HG02763 (cell line): Measurements from ENCODE around the gene MPST.

Experiments
- ATAC-seq: cut with Tn5 transposase; IDR thresholded peaks from one replicate; pipeline ENCODE4 v1.9.1; 2021; ENCODE audit warnings: mild to moderate bottlenecking, moderate library complexity; ENCODE audit not compliant: unreplicated experiment

MPST gene

DNA sequence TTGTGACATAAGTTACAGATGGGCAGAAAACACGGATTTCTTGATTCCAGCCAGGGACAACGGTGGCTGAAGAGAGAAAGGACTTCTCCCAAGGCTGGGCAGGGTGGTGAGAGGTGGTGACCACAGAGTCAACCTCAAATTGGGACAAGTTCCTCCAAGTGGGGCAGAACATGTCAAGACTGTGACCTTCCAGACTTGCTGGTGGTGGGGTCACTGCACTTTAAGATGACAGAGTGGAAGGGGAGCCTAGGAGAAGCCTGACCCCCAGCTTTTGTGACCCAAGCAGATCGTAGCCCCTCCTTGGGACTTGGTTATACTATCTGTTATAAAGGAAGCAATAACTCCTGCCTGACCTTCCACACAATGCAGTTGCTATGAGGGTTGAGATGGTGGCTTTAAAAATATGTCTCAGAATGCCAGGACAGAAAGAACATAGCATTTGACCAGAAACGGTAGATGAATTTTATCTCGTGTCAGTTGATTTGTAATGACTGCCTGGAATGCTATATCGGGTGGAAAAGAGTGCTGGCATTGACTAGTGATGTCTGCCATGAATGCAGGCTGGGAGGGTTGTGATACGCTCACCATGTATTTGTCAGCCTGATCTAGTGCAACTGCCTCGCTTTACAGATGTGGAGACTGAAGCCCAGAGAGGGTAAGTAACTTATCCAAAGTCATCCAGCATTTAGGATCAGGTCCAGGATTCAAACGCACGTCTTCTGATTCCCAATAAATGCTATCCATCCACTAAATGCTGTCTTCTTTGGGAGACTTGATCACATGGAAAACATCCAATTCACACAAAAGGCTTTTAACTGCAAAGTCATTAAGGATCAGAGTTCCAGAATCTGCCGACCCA lies 18.6 kb upstream of the MPST start:
- no peak for ATAC-seq

DNA sequence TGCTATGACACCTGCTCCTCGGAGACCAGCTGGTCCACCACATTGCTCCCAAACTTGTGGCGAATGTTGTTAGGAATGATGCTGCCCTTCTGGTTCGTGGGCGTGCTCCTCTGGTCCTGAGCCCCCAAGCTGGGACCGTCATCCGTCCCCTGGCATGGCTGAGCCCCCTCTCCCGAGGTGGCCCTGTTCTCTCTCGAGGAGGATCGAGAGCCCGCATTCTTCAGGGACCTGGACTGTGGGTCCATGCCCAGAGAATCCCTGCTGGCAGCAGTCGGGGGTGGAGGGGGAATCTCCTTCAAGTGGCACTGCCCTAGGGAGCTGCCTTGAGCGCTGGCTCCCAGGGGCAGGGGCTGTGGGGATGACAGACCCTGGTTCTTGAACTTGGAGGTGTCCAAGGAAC lies 17.7 kb upstream of the MPST start:
- no peak for ATAC-seq

DNA sequence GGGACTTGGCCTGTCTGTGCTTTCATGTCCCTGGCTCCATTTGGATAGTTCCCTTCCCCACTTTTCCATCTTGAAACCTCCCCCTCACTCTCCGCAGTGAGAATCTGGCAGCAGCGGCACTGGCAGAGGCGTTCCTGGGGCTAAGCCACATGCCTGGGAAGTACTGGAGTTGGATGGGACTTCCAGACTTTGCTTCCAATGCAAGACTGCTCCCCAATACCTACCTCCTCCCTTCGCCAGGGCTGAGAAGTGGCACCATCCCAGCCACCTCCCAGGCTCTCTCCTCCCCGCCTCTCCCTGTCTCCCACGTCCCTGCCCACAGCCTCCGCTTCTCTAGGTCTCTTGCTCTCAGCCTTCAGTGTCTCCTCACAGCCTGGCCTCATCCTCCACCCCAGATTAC lies 16.9 kb upstream of the MPST start:
- ATAC-seq = no peak

- ATAC-seq = no peak
These were observed 11.9 kb upstream of the MPST start for GRCh38 chr22:37007651-37008050.

- no peak for ATAC-seq
These were observed 11.2 kb upstream of the MPST start for GRCh38 chr22:37008365-37008764.

DNA sequence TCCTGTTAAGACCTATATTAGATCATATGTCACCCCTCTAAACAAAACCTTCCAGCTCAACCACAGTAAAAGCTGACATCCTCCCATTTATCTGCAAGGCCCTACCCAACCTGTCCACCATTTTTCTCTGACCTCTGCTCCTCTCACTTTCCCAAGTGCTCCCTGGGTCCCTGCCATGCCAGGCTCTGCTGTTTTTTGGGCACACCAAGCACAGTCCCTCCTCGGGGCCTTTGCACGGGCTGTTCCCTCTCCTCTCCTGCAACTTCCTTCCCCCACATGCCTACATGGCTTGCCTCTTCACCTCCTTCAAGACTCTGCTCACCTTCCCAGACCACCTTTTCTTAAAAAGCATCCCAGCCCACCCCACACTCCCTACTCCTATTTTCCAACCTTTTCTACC lies 10.1 kb upstream of the MPST start:
- no peak for ATAC-seq

DNA sequence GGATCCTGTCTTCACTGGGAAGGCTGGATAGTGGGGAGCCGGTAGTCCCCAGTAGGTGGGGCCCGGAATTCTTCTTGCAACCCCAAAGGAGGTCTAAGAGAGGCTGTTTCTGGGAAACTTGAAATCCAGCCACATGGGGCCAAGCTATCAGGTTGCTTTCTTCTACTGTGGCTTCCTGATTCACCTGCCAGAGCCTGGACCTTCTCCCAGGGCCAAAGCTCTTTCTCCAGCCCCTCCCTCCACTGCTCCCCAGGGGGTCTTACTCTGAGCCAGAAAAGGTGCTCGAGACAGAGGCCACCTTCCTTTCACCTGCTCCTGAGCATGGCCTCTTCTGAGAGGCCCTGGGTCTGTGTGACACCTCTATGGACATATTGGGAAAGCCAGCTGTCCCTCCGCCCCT lies 9.4 kb upstream of the MPST start:
- no peak for ATAC-seq

- no peak for ATAC-seq
These were observed 8.6 kb upstream of the MPST start for GRCh38 chr22:37010976-37011375.

GRCh38 chr22:37011472-37011871 lies 8.1 kb upstream of the MPST start:
- no peak for ATAC-seq

DNA sequence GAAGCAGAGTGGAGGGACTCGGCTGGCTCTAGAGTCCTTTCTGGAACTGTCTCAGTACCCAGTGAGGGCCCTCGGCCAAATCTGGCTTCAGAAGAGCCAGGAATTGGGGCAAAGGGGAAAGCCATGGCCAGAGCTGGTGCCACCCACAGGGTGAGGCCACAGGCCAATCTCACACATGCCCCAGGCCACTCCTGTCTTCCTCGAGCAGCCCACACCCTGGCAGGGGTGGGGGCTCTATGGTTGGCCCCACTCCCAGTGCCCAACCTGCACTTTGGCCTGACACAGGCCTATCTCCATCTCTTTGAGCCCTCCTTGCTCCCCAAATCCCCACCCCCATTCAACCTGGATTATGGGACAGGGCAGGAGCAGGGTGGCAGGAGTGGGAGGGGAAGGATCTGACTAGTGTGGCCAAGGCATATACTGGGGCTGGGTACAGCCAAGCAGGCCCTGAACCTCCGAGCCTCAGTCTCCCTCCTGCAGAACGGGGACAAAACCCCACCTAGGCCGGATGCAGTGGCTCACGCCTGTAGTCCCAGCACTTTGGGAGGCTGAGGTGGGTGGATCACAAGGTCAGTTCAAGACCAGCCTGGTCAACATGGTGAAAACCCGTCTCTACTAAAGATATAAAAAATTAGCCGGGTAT lies 7.2 kb upstream of the MPST start:
- ATAC-seq = no peak

- ATAC-seq = no peak
These were observed 6.6 kb upstream of the MPST start for GRCh38 chr22:37012956-37013355.

- ATAC-seq = no peak
These were observed 5.1 kb upstream of the MPST start for GRCh38 chr22:37014415-37014806.

DNA sequence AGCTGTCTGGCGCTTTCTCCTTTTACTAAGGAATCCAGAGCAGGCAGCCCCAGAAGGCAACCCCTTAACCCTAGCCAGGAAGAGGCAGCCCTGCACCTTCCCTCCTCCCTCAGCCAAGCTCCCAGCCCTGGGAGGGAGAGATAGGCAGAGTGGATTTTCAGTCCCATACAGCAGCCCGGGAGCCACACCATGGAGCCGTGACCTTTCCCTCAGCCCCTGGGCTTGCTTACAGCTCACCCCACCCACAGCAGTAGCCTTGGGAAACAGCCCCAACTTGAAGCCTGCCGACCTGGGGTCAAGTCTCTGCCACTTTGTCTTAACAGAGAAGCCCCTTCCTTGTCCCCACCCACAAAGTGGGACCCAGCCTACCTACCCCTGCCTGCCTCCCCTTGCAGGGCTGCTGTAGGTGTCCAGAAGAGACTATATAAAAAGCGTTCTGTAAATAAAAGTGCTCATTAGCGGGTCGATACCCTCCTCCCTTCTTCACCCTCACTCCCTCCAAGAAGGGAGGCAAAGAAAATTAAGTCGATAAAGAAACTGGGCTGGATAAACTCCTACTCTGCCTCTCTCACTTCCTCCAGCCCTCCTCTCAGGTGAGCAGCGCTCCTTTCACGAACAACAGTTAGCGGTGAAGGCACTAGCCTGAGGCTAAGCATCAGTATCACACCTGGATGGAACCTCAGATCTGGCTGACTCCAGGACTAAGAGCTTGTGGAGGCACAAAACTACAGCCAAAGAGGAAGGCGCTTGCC lies 4.5 kb upstream of the MPST start:
- ATAC-seq = no peak

DNA sequence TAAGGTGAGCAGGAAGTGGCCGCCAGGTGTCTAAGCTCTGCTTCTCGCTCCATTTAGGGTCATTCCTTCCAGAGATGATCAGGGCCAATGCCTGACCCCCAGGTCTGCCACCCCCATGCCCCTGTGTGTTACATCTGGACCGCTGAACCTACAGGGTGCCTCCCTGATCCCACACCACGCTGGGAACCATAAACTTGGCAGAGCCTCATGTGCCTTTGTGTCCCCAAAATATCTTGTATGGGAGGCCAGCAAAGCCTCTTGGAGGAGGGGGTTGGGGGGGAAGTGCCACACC lies 4.0 kb upstream of the MPST start:
- ATAC-seq = no peak

DNA sequence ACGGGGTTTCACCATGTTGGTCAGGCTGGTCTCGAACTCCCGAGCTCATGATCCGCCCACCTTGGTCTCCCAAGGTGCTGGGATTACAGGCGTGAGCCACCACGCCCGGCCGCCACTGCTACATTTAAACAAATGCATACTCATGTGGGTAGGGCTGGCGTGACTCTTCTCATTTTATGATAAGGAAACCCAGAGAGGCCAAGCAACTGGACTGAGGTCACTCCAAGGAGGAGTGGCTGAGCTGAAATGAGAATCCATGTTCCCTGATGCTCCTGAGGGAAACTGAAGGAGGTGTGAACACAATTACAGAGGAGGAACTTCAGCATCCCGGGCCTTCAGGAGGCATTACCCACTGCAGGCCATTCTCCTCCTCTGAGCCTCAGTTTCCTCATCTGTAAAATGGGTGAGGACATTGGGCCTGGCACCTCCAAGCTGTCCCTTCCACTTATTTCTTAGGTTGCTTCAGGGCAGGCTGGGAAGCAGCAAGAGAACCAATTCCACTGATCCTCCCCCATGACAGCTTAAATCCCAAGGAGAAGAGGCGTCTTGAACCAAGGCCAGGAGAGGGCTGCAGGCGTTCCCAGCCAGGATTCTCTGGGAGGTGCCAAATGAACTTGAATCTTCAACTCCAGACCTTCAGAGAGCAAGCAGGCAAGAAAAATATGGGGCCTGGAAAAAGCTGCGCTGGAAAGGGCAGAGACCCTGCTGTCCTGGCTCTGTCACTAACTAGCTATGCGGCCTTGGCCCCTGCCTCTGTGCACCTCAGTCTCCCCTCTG lies 3.2 kb upstream of the MPST start:
- no peak for ATAC-seq

DNA sequence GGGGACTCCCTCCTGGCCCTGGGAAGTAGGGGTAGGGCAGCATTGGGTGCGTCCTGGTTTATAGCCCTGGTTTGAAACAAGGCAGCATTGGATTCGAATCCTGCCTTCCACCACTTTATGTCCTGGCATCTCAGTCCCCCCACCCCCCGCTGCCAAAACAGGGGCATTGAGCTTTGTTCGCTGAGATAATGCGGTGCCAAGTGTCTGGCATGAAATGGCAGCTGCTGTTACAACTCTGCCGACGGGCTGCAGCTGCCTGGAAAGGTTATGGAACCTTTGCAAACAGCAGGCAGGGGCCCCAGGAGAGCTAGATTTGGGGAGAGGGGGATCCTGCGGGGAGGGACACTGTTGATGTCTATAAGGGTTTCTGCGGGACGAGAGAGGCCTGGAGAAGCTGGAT lies 2.2 kb upstream of the MPST start:
- ATAC-seq = no peak

DNA sequence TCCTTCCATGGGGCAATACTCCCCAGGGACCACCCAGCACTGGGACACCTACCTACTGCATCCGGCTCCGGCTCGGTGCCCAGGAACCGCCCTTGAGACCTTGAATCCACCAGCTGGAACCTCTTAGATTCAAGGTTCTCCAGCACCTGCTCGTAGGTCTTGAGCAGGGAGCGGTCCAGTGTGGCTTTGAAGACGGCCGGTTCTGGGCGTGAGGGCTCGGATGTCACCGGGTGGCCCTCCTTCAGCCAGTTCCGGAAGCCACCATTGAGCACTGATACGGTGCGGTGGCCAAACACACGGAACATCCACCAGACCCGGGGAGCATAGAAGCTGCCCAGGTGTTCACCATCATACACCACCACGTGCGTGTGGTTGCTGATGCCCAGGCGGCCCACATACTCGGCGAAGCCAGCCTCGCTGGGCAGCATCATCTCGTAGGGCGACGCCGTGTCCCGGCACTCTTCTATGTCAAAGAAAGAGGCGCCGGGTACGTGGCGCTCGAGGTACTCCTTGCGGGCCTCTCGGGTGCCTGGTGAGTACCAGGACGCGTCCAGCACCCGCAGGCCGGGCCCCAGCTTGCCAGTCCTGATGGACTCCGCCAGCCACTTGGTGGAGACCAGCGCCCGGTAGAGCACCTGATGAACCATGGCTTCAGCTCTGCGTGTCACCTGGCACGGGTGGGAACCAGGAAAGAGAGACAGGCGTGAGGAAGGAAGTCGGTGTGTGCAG lies 1.3 kb upstream of the MPST start:
- ATAC-seq = no peak

GRCh38 chr22:37018815-37019308 lies 680 bp upstream of the MPST start:
- ATAC-seq = peak; percentile 14

- ATAC-seq = no peak
These were observed 594 bp downstream of the MPST start for GRCh38 chr22:37020192-37020479.

GRCh38 chr22:37021041-37021440 lies 1.5 kb downstream of the MPST start:
- no peak for ATAC-seq
